ENCODE measurements around the gene AKAP8.

GRCh38 chr19:15393963-15394362 lies 14.4 kb upstream of the AKAP8 start:
- TF ChIP-seq CTCF (IDR thresholded peaks at IDR 0.05) = no peak
- no peak for TF ChIP-seq POLR2A (IDR thresholded peaks at IDR 0.05)
- no peak for TF ChIP-seq POLR2AphosphoS5 (IDR thresholded peaks at IDR 0.05; ENCODE audit: insufficient read depth in 1 of 2, low read depth in 1 of 2)

Data from vagina (tissue), 2 donors.